Measurements from ENCODE around the gene PTPRK.

DNA sequence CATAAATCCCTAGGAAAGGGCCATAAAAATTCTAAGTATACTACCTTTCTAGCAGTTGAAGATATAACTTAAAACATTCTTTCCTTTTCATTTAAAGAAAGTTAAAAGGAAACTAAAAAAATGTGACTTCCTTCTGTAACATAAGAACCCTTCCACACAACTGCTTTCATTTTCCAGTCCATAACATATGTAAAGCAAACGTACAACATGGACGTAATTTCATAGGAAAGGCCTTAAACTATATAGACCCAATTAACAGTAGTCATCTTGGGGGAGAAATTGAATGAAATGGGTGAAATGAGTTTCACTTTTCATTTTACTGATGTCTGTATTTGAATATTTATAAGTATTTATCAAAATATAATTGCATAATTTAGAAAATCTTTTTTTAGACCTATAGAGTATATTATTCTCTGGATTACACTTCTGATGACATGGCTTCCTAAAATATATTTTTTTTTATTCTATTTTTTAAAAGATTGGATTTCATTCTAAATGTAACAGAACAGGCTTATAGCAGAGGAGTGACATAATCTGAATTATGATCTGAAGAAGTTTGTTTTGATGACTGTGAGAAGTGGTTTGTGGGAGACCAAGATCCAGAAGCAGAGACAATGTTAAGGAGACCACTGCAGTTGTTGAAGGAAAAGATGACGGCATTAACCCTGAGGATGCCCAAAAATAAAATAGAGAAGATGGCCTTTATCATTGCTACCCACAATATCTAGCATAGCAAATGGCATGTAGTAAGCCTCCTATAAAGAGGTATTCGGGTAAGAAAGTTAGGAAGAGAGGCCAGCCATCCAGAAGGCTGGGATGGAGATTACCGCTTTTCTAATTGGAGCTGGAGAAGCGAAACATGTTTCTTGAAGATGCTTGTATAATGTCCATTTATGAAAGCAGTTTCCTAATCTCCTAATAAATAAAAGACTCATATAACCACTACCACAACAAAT lies 260.4 kb downstream of the PTPRK start:
- TF ChIP-seq, protein P1, sequence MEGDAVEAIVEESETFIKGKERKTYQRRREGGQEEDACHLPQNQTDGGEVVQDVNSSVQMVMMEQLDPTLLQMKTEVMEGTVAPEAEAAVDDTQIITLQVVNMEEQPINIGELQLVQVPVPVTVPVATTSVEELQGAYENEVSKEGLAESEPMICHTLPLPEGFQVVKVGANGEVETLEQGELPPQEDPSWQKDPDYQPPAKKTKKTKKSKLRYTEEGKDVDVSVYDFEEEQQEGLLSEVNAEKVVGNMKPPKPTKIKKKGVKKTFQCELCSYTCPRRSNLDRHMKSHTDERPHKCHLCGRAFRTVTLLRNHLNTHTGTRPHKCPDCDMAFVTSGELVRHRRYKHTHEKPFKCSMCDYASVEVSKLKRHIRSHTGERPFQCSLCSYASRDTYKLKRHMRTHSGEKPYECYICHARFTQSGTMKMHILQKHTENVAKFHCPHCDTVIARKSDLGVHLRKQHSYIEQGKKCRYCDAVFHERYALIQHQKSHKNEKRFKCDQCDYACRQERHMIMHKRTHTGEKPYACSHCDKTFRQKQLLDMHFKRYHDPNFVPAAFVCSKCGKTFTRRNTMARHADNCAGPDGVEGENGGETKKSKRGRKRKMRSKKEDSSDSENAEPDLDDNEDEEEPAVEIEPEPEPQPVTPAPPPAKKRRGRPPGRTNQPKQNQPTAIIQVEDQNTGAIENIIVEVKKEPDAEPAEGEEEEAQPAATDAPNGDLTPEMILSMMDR (IDR thresholded peaks at IDR 0.05), result no peak
- no peak for TF ChIP-seq POLR2A (IDR thresholded peaks at IDR 0.05)
